Activated CD4-positive, alpha-beta T cell treated with anti-CD3 and anti-CD28 coated beads, Interleukin-2, Interleukin-4, amounts not matched to agents 100 ng/mL and 50 ng/mL, durations not matched to agents 16 hours and 8 hours (primary cell): Measurements from ENCODE around the gene SAG.

Experiments used
- DNase-seq: peaks from one replicate; pipeline ENCODE4 v3.0.0-alpha.2; 2020; ENCODE audit warnings: low spot score

The SAG gene

GRCh38 chr2:233380132-233380895 lies 72.7 kb downstream of the SAG start:
- no peak for DNase-seq

DNA sequence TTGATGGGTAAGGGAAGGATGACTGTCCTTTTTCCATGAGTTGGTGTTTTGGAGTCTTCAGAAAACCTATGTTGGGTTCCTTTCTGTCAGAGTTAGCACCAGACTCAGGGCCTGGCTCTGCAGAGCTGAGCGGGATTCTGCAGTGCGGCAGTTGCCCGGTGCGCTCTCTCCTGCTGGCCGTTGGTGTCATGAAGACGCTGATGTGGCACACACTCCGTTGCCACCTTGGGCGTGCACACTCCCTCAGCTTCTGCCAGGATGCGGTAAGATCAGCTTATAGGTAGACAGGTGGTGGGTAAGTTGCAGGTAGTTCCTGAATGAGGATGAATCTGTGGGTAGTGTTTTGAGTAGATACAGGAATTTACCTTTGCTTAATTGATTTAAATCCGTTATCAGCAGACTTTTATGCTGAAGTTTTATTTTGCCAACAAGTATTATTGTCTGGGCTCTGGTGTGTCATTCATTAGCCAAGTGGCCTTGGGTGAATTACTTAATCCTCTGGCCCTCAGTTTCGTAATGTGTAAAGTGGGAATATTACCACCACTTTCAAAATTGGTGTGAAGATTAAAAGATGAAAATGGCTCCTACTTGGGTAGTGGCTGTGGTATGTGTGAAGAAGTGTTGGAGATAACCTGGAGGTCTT lies 73.5 kb downstream of the SAG start:
- no peak for DNase-seq

- no peak for DNase-seq
Observed at GRCh38 chr2:233381638-233381995, 74.0 kb downstream of the SAG start.

- DNase-seq, result no peak
Observed at GRCh38 chr2:233384015-233384414, 76.4 kb downstream of the SAG start.

DNA sequence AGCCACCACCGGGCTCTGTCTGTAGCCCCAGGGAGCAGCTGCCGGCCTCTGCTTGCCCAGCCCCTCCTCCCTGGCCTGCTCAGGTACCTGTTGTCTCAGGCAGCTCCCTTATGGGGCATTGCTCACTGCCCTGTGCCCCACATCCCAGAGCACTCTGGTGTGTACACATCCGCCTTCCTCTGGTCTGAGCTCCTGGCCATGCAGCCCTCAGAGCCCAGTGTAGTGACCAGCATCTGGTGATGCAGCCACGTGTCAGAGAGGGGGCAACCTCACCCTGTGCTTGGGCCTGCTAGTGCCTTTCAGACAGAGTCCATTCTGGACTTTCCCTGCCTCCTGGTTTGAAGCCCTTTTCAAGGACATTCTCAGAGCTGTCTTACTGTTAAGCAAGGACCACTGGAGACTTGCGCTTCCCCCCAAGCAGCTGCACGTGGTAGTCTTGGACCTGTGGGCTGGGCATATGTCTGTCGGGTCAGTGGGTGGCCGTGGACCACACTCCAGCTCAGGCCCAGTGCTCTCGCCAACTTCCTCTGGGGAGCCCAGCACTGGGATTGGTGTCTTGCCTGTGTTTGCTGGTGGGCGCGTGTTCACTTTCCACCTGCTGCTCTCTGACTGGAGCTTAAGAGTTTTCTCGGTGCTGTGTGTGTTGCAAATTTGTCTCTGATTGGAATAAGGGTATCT lies 77.3 kb downstream of the SAG start:
- DNase-seq, result no peak

DNA sequence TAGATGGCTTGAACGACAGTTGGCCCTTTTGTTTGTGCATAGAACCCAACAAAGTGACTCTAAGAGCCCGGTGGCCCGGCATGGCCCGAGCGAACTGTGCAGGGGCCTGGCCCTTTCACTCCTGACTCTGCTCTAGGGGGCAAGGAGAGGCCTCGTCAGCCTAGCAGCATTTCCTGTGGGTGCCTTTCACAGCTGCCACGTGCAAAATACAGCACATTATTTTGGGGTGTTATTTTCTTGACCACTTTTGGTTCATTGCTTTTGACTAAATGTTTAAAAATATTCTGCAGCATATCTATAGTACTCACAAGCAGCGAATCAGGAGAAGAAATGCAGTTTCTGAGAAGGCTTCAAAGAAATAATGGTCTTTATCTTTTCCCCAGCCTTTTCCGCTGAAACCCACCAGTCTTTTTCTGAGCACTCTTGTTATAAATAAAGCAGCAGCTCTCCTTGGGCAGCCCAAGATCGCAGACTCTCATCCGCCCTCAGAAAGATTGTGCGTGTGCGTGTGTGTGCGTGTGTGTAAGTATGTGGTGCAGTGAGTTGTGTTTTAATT lies 78.0 kb downstream of the SAG start:
- peak; percentile 27 for DNase-seq

- DNase-seq, result peak; percentile 35
Observed at GRCh38 chr2:233386382-233387041, 78.9 kb downstream of the SAG start.

- DNase-seq, result no peak
Observed at GRCh38 chr2:233387225-233387624, 79.6 kb downstream of the SAG start.

DNA sequence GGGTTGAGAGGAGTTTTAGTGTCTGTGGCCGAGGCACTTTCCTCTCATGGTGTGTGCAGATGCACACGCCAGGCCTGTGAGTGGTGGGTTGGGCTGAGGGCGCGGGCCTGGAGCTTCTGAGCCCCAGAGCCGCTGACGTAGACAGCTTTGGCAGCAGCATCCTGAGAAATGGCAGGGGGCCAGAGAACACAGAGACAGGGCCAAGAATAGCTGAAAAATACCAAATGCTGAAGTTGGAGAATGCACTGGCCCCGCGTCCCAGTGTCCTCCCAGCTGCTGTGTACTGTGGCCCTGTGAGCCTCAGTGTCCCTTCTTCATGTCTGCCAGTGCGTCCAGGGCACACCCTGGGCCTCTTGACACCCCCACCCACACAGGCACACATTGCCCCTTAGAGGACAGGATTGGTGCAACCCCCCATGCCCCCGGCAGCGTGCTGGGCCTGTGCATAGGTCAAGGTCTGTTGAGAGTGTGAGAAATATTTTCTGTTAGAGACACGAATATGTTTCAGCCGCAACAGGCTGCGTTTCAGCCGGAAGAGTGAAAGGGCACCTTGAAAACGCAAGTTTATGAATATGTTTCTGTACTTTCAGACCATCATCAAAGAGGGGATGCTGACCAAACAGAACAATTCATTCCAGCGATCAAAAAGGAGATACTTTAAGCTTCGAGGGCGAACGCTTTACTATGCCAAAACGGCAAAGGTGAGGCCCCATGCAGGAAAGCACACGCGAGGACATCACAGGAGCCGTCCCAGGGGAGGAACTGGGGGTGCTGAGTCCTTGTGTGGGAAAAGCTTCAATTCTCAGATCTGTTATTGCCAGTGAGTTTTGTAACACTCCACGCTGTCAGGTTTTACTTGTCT lies 80.3 kb downstream of the SAG start:
- no peak for DNase-seq

DNA sequence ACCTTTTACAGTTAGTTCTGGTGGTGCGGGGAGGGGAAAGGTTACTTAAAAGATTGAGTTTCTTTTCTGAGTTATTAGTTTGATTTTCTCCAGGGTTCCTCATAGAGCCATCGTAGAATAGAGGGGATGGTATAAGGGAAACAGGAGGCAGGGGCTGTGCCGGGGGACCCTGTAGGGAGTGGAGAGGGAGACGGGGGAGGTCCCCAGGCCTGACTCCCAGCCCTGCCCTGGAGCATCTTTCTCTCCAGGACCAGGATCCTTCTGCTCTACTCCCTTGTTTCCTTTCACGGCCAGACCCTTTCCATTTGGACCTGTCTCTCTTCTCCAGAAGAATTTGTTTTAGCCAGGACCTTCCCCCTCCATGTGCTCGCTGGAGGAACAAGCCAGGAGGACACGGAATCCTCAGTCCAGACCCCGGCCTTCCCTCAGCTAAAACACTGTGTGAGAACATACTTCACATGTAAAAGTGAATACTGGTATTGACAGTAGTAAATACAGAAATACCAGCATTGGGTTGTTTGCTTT lies 82.0 kb downstream of the SAG start:
- DNase-seq, result no peak

DNA sequence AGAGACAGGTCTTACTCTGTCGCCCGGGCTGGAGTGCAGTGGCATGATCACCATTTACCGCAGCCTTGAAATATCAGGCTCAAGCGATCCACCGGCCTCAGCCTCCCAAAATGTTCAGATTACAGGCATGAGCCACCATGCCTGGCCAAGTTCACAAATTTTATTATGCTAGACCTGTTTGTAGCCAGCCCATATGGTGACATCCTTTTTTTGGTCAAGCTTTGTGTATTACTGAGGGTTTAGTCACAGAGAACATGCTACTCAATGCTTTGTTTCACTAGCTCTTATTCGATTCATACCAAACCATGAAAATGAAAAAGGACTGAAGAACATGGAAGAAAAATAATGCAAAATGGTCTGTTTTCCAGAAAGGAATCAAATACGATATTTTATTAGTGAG lies 88.1 kb downstream of the SAG start:
- DNase-seq, result no peak
